PC-3 (cell line): Measurements from ENCODE around the gene PRPF19. TPM values are rescaled to one million over a fixed set of nuclear protein-coding genes. Genes with fewer than 3 reads are reported as not detected.

ENCODE experiments used
- ATAC-seq: fragments of 200-7000 bp; cut with Tn5 transposase; 2 replicates; pipeline ENCODE4 v1.9.1; 2020; ENCODE audit warnings: mild to moderate bottlenecking, moderate library complexity
- BruUV-seq: library from RNA; stranded (reverse); fragments of 400-500 nt; replicated peaks from 2 replicates; lab custom pipeline; 2021; lab: Mats Ljungman, UMichigan
- CTCF ChIA-PET: fragments of 300-600 bp; sonication (Branson Sonifier 250); formaldehyde crosslinking; loops from one replicate; lab custom pipeline; 2022; ENCODE audit warnings: antibody characterized with exemption; lab: Charles Lee
- POLR2A ChIA-PET: fragments of 300-600 bp; sonication (Branson Sonifier 250); formaldehyde crosslinking; loops from one replicate; lab custom pipeline; 2022; ENCODE audit warnings: antibody characterized with exemption; ENCODE audit not compliant: unreplicated experiment; lab: Charles Lee
- DNase-seq: peaks from one replicate; pipeline ENCODE4 v3.0.0-alpha.2; 2015
- H2AFZ ChIP-seq: fragments of 300-600 bp; sonication (generic); 2 replicates; pipeline ENCODE4 v1.6.0; 2016; ENCODE audit warnings: antibody characterized with exemption, low read length
- H3F3A ChIP-seq: fragments of 300-600 bp; sonication (generic); one replicate; pipeline ENCODE4 v1.6.0; 2017; ENCODE audit warnings: antibody characterized with exemption, low read length, control low read depth, mild to moderate bottlenecking; ENCODE audit not compliant: unreplicated experiment
- H3K27ac ChIP-seq: fragments of 300-600 bp; sonication (generic); 2 replicates; pipeline ENCODE4 v1.5.1; 2016; ENCODE audit warnings: mild to moderate bottlenecking, low read length
- H3K27me3 ChIP-seq: fragments of 300-600 bp; sonication (generic); 2 replicates; pipeline ENCODE4 v1.6.1; 2016; ENCODE audit warnings: low read length, mixed read lengths
- H3K36me3 ChIP-seq: fragments of 300-600 bp; sonication (generic); 2 replicates; pipeline ENCODE4 v1.6.1; 2016; ENCODE audit warnings: low read depth, mixed run types, low read length, mixed read lengths
- H3K4me1 ChIP-seq: fragments of 300-600 bp; sonication (generic); 2 replicates; pipeline ENCODE4 v1.5.1; 2016; ENCODE audit warnings: low read length; ENCODE audit not compliant: insufficient read depth
- H3K4me2 ChIP-seq: fragments of 300-600 bp; sonication (generic); 2 replicates; pipeline ENCODE4 v1.6.0; 2016; ENCODE audit warnings: low read length
- H3K4me3 ChIP-seq: fragments of 300-600 bp; sonication (generic); 2 replicates; pipeline ENCODE4 v1.5.1; 2016; ENCODE audit warnings: mild to moderate bottlenecking, low read length, mixed read lengths
- H3K79me2 ChIP-seq: fragments of 300-600 bp; sonication (generic); 2 replicates; pipeline ENCODE4 v1.6.1; 2017; ENCODE audit warnings: low read length, mixed read lengths
- H3K9ac ChIP-seq: fragments of 300-600 bp; sonication (generic); 2 replicates; pipeline ENCODE4 v1.6.0; 2016; ENCODE audit warnings: mild to moderate bottlenecking, low read length
- H3K9me2 ChIP-seq: fragments of 300-600 bp; sonication (generic); replicated peaks from 2 replicates; pipeline ENCODE4 v1.6.1; 2016; ENCODE audit warnings: mixed run types, low read length, mixed read lengths
- H3K9me3 ChIP-seq: fragments of 300-600 bp; sonication (generic); 2 replicates; pipeline ENCODE4 v1.6.1; 2016; ENCODE audit warnings: low read length, mixed read lengths
- H4K20me1 ChIP-seq: fragments of 300-600 bp; sonication (generic); 2 replicates; pipeline ENCODE4 v1.6.1; 2016; ENCODE audit warnings: low read length, mixed read lengths
- EZH2 ChIP-seq: fragments of 300-600 bp; sonication (generic); IDR thresholded peaks from one replicate; pipeline ENCODE4 v1.6.1; 2017; ENCODE audit warnings: antibody characterized with exemption, mild to moderate bottlenecking, low read length; ENCODE audit not compliant: unreplicated experiment
- EZH2phosphoT487 ChIP-seq: fragments of 300-600 bp; sonication (generic); IDR thresholded peaks from 2 replicates; pipeline ENCODE4 v1.6.1; 2018; ENCODE audit warnings: mild to moderate bottlenecking, antibody characterized with exemption, low read length, borderline replicate concordance
- intact Hi-C: fragments of 100-400 bp; cut with micrococcal nuclease; formaldehyde crosslinking; loops from 2 replicates; pipeline ENCODE4 v1.9.0; 2023
- total RNA-seq: library from RNA; depleted of rRNA; stranded (reverse); fragments of >200 nt; gene quantifications from 2 replicates; pipeline ENCODE4 v1.2.3, GENCODE V29; 2014
- TF ChIP-seq, protein P1 (sequence below): fragments of 300-600 bp; sonication (generic); conservative IDR thresholded peaks from 2 replicates; pipeline ENCODE4 v1.5.1; 2017; ENCODE audit warnings: antibody characterized with exemption, low read depth, mild to moderate bottlenecking, low read length

Gene PRPF19
- total RNA-seq, 1 experiment from 2014 or later = 165 TPM

GRCh38 chr11:60932605-60933356, 26.4 kb upstream of the PRPF19 start:
- DNase-seq = no peak
- BruUV-seq = no TSS peak

GRCh38 chr11:60931917-60932316, 25.5 kb upstream of the PRPF19 start:
- Histone ChIP-seq H3K9ac (no peak overlapping the region), H3K4me2 (no peak overlapping the region), H3K27me3 (no peaks in the 10 kb centered on the region), H3K27ac (no peak overlapping the region), H3K79me2 (no peaks in the 10 kb centered on the region), H2AFZ (no peak overlapping the region), H3F3A (no peaks in the 10 kb centered on the region), H4K20me1 (no peaks in the 10 kb centered on the region), H3K4me1 (no peaks in the 10 kb centered on the region), H3K4me3 (no peak overlapping the region), H3K9me2 (no peaks in the 10 kb centered on the region), H3K36me3 (peaks cover 11% of the 10 kb centered on the region; the same call in 1 of the 2 replicates), H3K9me3 (no peaks in the 10 kb centered on the region)
- CTCF ChIA-PET = no interaction called here
- DNase-seq (no peak), ATAC-seq (no peak)
- intact Hi-C loops = no loop called here
- POLR2A ChIA-PET = no interaction called here
- no peak for TF ChIP-seq EZH2phosphoT487
- TF ChIP-seq, protein P1, sequence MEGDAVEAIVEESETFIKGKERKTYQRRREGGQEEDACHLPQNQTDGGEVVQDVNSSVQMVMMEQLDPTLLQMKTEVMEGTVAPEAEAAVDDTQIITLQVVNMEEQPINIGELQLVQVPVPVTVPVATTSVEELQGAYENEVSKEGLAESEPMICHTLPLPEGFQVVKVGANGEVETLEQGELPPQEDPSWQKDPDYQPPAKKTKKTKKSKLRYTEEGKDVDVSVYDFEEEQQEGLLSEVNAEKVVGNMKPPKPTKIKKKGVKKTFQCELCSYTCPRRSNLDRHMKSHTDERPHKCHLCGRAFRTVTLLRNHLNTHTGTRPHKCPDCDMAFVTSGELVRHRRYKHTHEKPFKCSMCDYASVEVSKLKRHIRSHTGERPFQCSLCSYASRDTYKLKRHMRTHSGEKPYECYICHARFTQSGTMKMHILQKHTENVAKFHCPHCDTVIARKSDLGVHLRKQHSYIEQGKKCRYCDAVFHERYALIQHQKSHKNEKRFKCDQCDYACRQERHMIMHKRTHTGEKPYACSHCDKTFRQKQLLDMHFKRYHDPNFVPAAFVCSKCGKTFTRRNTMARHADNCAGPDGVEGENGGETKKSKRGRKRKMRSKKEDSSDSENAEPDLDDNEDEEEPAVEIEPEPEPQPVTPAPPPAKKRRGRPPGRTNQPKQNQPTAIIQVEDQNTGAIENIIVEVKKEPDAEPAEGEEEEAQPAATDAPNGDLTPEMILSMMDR = no peak
- no peak for TF ChIP-seq EZH2
- BruUV-seq = no TSS peak

More at GRCh38 chr11:60932605-60933356, 26.4 kb upstream of the PRPF19 start:
- Histone ChIP-seq H3K9me2 (no peaks in the 10 kb centered on the region), H3K9ac (no peak overlapping the region), H3K36me3 (peaks cover 11% of the 10 kb centered on the region; the same call in 1 of the 2 replicates), H3K4me1 (no peaks in the 10 kb centered on the region), H4K20me1 (no peaks in the 10 kb centered on the region), H3K27me3 (no peaks in the 10 kb centered on the region), H3K4me3 (no peak overlapping the region), H3F3A (no peaks in the 10 kb centered on the region), H2AFZ (no peak overlapping the region), H3K79me2 (no peaks in the 10 kb centered on the region), H3K4me2 (no peak overlapping the region), H3K9me3 (no peaks in the 10 kb centered on the region), H3K27ac (no peak overlapping the region)
- TF ChIP-seq EZH2 (no peak), EZH2phosphoT487 (no peak)
- TF ChIP-seq, protein P1 = no peak
- ChIA-PET POLR2A (no interaction called here), CTCF (no interaction called here)
- intact Hi-C loops = no loop called here
- ATAC-seq = no peak

GRCh38 chr11:60930394-60930793, 24.0 kb upstream of the PRPF19 start:
- Histone ChIP-seq H3F3A (no peaks in the 10 kb centered on the region), H3K4me2 (no peak overlapping the region), H2AFZ (no peak overlapping the region), H4K20me1 (peaks cover 6% of the 10 kb centered on the region; the same call in 1 of the 2 replicates), H3K9me3 (no peaks in the 10 kb centered on the region), H3K27ac (no peak overlapping the region), H3K9ac (no peak overlapping the region), H3K9me2 (no peaks in the 10 kb centered on the region), H3K36me3 (peaks cover 11% of the 10 kb centered on the region; the same call in 1 of the 2 replicates), H3K27me3 (no peaks in the 10 kb centered on the region), H3K4me3 (no peak overlapping the region), H3K4me1 (peaks cover 11% of the 10 kb centered on the region), H3K79me2 (0 out of 2 replicates have a peak, but pooled peaks cover under 1% of the 10 kb centered on the region)
- BruUV-seq = no TSS peak
- ATAC-seq = no peak
- ChIA-PET CTCF (no interaction called here), POLR2A (no interaction called here)
- TF ChIP-seq, protein P1 = no peak
- DNase-seq = no peak
- intact Hi-C loops = no loop called here
